Smooth muscle cell of the umbilical artery (primary cell): ENCODE data around the gene GKAP1. TPM values are rescaled to one million over a fixed set of nuclear protein-coding genes. Genes with fewer than 3 reads are reported as not detected.

Experiments used
- total RNA-seq: library from RNA; depleted of rRNA; stranded (reverse); fragments of >200 nt; gene quantifications from 2 replicates; pipeline ENCODE4 v1.2.3, GENCODE V29; 2014

GKAP1 gene
- 0.55 and 0.59 TPM in 2 replicates for total RNA-seq

DNA sequence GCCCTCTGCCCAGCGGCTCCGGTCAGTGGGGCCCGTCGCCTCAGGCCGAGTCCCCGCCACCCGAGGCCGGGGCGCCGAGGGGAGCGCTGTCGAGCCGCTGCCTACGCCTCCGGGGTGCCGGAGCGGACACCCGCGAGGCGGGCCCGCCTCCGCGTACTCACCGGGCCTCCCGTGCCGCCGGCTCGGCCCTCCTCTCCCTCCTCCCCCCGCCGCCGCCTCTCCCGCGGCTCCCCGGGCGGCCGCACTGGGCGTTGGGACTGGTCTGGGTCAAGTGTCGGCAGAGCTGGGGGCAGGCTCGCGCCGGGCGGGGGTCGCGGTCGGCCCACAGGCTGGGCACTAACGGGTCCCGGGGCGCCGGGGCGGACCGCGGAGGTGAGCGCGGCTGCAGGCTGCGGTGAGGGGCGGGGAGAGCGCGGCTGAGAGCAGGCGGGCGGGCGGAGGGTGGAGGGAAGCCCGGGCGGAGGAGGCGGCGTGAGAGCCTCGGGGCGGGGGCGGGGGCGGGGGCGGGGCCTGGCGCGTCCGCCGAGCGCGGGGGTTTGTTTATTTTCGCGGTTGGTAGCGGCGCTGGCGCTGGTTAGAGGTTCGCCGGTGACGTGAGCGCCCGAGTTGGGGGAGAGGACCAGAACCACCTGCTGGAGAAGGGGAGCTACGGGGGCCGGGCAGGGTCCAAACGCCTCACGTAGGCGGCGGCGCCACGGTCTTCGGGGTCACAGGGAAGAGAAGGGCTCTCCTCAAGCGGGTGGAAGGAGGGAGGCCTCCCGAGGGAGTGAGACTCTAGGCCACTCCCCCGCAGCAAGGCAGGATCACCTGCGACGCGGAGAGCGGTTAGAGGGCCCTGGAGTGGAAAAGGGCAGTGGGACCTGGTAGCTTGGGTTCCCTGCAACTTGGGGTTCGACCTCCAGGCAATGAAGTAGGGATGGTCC is at the start of gene GKAP1:
TSS of gene GKAP1 (minus strand) at position 414 of the 923 bp plus-strand sequence. CDS start 11,252 bp downstream, outside the sequence.

DNA sequence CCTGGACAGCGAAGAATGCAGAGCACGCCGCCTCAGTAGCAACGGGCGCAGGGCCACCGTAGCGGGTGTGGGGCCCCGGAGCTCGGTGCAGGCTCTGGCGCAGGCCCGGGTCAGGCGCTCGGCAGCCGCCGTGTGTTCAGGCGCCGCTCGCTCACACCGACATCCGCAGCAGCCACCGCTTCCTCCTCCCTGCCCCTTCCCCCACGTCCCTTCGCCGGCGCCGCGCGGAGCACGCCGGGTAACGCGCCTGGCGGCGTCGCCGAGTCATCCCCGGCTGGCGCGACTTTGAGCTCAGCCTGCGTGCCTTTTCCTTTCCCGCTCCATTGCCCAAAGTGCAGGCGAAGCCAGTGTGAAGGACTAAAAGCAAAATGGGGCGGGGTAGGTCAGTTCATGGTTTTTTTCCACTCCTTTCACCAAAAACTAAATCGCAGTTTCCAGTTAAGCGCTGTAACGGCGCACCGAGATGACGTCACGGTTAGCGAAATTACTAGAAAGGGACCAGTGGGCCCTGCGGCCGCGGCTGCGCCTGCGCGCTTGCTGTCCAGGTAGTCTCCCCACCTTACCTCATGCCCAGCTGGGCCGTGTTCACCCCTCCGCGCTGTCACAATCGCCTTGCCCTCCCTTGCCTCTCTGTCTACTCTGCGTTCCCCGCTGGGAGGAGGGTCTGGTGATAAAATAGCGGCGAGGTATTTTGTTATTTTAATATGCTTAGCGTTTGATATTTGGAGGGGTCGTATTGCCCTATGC is 109.6 kb downstream of the GKAP1 start, which contains the start of gene UBQLN1:
TSS of gene UBQLN1 (minus strand) at position 191 of the 747 bp plus-strand sequence. CDS start 279 bp downstream, outside the sequence.

Other genes with a start within 250 kb of the GKAP1 start
- 1.5 and 1.7 TPM in 2 replicates for gene IDNK, start 194.6 kb downstream of the GKAP1 start, total RNA-seq
- 107 and 172 TPM in 2 replicates for gene UBQLN1, start 109.8 kb downstream of the GKAP1 start, total RNA-seq
- 4.2 TPM in 2 replicates for gene KIF27, start 103.7 kb upstream of the GKAP1 start, total RNA-seq
- gene HNRNPK, start 162.4 kb upstream of the GKAP1 start, total RNA-seq = 393 and 553 TPM in 2 replicates
- gene RMI1, start 163.0 kb upstream of the GKAP1 start, total RNA-seq = 6.8 and 9.8 TPM in 2 replicates